ENCODE measurements around the gene KCTD5.
"Not testable (repeated sequence)": the region's sequence is repeated elsewhere in the genome, so short reads cannot be mapped to it uniquely, and the experiment has no call there.

KCTD5 gene

GRCh38 chr16:2682209-2683021, at the start of gene KCTD5:
Gene KCTD5 (plus strand): TSS chr16:2682523. CDS start chr16:2682549, 26 bp downstream.
- peak; percentile 65 for DNase-seq

- DNase-seq = not testable (repeated sequence)
Observed at GRCh38 chr16:2639071-2639721, 43.1 kb upstream of the KCTD5 start.

- not testable (repeated sequence) for DNase-seq
Observed at GRCh38 chr16:2639722-2640072, 42.6 kb upstream of the KCTD5 start.

GRCh38 chr16:2642561-2642960, 39.8 kb upstream of the KCTD5 start:
- DNase-seq = not testable (repeated sequence)

GRCh38 chr16:2644754-2645453, 37.4 kb upstream of the KCTD5 start:
- DNase-seq = not testable (repeated sequence)

- not testable (repeated sequence) for DNase-seq
Observed at GRCh38 chr16:2651268-2651871, 31.0 kb upstream of the KCTD5 start.

- DNase-seq = not testable (repeated sequence)
Observed at GRCh38 chr16:2653915-2654314, 28.4 kb upstream of the KCTD5 start.

- not testable (repeated sequence) for DNase-seq
Observed at GRCh38 chr16:2654949-2655348, 27.4 kb upstream of the KCTD5 start.

GRCh38 chr16:2656985-2657384, 25.3 kb upstream of the KCTD5 start:
- DNase-seq = no peak

- not testable (repeated sequence) for DNase-seq
Observed at GRCh38 chr16:2657803-2658202, 24.5 kb upstream of the KCTD5 start.

- not testable (repeated sequence) for DNase-seq
Observed at GRCh38 chr16:2659560-2659959, 22.8 kb upstream of the KCTD5 start.

GRCh38 chr16:2660014-2660662, 22.2 kb upstream of the KCTD5 start:
- not testable (repeated sequence) for DNase-seq

- DNase-seq = not testable (repeated sequence)
Observed at GRCh38 chr16:2660755-2661373, 21.5 kb upstream of the KCTD5 start.

- DNase-seq = no peak
Observed at GRCh38 chr16:2663553-2664546, 18.5 kb upstream of the KCTD5 start.

GRCh38 chr16:2664574-2664982, 17.7 kb upstream of the KCTD5 start:
- DNase-seq = no peak

GRCh38 chr16:2666671-2667070, 15.7 kb upstream of the KCTD5 start:
- not testable (repeated sequence) for DNase-seq

- DNase-seq = not testable (repeated sequence)
Observed at GRCh38 chr16:2669587-2669986, 12.7 kb upstream of the KCTD5 start.

- not testable (repeated sequence) for DNase-seq
Observed at GRCh38 chr16:2670017-2670416, 12.3 kb upstream of the KCTD5 start.

GRCh38 chr16:2671193-2671592, 11.1 kb upstream of the KCTD5 start:
- not testable (repeated sequence) for DNase-seq

- no peak for DNase-seq
Observed at GRCh38 chr16:2671741-2672140, 10.6 kb upstream of the KCTD5 start.
